Measurements from ENCODE around the gene LRBA.

LRBA gene

DNA sequence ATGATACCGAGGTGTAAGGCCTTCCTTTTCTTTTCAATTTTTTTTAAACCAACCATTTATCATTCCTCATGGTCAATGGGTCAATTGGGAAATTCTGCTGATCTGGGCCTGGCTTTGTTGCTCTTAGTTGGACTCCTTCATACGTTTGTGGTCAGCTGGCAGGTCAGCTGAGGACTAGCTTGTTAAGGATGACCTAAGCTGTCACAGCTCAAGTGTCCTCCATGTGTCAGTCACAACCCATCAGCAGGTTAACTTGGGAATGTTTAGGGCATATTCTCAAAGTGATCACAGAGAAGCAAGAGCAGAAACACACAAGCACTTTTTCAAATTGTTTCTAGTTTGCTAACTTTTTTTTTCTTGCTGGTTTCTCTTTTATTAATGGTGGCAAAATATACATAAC, 550.6 kb downstream of the LRBA start:
- DNase-seq = no peak

DNA sequence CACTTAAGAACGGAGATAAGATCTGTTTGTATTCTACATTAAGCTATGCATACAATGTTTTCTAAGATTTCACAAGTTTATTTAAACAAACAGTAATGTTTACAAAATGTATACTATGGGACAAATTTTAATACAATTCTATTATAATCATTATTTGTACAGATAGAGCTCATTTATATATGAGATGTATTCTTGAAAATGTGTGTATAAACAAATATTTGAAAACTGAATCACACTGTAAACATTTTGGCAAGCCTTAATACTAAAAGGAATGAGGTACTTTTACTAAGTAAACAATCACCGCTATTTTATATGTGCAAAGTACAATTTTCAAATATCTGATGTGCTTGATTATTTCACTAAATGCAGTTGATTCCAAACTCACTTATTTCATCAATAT, 552.3 kb downstream of the LRBA start:
- DNase-seq = no peak

DNA sequence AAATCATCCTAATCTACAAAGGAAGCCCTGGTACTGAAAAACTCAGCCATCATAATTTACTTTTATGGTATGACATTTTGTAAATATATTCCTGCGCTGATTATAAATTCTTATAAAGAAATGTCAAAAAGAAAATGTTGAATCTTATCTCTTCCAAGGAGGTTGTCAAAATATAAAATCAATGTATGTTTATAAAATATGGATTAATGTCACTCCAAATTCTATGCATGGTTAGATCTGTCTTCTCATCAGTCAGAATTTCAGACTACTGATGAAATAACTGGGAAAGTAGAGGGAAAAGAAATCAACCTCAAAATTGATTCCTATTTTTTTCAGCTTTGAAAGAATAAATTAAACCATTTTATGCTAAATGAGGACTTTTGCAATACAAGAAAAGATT, 553.1 kb downstream of the LRBA start:
- no peak for DNase-seq

DNA sequence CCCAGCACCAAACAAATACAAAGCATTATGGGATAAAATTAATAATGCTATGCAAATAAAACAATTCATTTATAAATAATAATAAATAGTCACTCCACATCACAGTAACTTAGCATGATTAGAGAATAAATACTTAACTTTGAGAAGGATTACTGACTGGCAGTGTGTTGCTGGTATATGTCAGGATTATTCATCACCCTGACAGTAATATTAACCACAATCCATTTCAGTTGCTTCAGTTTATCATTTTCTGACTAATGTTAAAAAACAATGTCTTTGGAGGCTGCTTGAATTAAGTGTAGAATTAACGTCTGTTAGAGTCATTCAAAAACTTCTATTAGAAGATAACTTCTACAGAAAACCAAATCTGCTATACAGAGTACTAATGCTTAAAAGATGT, 557.3 kb downstream of the LRBA start:
- no peak for DNase-seq

DNA sequence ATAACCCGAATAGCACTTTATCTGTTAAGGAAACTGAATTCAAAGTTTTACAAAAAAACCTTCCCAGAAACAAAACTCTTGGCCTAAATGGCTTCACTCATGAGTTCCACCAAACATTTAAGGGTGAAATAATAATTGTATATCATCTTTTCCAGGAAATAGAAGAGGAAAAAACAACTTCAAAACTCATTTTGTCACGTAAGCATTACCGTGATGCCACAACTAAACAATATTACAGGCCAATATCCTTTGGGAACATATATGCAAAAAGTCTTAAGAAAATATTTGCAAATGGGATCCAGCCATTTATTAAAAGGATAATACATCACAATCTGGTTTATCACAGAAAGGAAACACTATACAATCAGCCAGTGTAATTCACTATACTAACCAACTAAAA, 563.2 kb downstream of the LRBA start:
- no peak for DNase-seq

DNA sequence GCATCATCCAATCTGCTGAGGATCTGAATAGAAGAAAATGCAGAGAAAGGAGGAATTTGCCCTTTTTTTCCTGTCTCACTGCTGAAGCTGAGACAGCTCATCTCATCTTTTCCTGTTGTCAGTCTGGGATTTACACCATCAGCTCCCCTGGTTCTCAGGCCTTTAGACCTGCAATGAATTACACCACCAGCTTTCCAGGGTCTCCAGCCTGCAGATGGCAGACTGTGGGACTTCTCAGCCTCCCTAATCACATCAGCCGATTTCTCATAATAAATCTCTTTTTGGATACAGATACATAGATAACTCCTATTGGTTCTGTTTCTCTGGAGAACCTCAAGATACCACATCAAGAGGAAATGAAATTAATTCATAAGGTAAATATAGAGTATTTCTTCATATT, 567.7 kb downstream of the LRBA start:
- no peak for DNase-seq

DNA sequence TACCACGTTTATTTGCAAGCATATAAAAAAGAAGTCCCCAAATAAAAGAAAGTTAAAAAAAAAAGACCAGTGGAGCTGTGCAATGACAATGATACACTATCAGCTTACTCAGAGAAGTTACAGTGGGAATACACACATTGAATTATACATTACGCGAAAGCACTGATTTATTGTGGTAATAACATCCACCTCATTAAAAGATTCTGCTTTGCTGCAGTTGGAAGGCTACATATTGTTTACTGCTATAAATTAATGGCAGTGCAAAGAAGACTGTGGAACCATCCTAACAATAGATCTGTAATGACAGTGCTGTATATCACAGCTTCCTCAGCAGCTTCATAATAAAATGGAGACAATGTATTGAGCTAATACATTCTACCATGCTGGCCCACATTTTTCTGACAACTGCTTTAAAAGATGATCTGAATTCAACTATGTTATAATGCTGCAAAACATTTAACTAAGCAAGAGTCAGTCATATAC, 575.6 kb downstream of the LRBA start:
- DNase-seq = no peak

DNA sequence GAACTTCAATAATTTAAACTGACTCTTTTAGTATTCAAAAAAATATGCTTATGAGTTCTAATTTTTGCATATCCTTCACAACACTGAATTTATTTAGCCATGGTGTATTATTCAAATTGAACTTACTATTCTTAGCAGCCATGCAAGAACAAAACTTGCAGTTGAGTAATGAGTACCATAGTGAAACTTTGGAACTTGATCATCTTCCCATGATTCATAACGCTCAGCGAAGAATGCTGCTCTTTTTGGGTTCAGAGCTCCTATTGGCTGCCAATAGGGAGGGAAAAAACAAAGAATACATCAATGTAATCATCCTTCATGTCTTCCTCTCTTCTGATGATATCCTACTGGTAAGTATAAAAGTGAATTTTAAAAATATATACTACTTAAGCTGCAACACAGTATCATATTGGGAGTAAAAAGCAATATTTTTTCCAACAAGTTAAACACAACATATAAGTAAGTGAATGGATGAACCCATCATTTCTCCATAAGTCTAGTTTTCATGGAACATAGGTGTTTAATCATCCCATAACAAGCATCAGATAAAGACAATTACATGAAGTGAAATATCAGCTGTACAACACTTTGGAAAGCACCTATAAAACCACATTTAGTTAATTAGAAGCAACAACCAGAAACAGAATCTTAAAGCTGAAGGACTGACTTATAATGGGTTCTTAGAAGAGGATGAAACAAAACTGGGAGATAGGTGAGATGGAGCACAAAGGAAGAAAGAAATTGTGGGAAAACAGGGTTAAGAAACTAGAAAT, 578.3 kb downstream of the LRBA start:
- DNase-seq = no peak

DNA sequence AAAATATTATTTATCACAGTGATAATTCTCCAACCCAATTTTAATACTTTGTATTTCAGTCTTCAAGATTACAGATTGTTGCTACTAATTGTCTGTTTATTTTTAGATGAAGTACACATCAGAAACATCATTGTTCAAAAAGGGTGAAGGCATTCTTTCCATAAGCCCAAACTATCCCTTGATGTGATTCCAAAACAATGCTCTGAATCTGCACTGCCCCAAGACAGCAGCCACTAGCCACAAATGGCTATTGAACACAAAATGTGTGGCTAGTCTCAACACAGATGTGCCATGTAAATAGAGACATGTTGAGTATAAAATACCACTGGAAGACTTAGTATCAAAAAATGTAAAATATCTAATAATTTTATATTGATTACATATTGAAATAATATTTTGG, 583.9 kb downstream of the LRBA start:
- DNase-seq = no peak

DNA sequence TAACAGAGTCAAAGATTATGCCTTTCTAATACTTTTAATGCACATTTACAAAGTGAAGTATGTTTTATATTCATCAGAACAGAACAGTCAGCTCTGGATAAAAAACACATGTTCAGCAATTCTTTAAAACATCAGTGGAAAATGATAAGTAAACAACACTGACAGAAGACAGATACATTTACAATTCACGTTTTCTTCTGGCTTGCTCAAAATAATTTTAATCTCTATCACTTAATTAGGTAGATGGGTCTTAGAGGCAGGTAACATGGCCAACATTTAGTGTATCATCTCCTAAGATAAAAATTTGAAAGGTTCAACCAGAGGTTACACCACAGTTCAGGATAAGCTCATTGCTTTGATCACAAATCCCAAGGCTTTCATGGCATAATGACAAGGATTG, 589.9 kb downstream of the LRBA start:
- DNase-seq = no peak

DNA sequence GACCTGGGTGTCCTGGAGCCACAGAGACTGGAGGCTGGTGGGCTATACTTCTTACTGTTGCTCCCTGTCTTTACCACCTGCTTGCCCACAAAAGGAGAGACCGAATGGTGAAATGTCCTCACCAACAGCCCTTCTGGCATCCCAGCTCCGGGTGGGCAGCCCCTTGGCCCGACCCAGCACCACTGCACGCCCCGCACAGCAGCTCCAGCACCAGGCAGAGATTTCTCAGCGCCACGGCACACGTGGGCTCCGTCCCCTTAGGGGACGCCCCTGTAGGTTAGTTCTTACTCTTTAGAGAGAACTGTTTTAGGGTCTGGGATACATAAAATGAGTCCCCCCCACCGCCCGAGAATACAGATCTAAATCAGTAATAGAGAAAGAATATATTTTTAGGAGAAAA, 591.6 kb downstream of the LRBA start:
- no peak for DNase-seq

DNA sequence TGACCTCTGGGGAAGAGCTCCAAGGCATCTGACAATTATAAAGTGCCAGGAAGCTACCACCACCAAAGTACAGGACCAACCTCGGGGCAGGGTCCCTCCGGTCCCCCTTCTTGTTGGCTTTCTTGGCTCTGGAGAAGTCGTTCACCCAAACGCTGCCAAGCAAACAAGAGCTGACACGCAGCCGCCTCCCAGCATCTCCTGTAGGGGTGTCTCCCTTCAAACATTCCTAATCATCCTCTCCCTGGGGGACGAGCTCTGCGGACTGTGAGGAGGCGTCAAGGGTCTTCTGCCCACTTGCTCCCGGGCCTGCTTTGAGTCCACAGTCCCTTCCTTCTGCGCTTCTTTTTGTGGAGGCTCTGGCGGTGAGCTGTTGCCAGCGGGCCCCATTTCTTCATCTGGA, 592.0 kb downstream of the LRBA start:
- DNase-seq = no peak

DNA sequence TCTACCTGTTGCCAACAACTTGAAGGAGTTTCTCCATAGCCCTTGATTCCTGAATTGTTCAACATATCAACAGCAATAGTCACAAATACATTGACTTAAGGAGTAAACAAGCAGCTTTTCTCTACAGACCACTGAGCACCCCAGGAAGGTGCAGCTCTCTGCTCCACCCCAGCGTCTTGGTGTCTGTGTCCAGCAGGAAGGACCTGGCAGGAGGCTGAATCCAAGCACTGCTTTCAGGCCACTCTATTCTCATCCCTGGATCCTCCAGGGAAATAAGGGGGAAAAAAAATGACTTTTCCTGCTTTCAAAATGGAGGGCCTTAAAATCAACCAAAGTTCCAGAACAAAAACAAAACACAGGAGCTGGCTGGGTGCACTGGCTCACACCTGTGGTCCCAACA, 593.5 kb downstream of the LRBA start:
- DNase-seq = no peak

DNA sequence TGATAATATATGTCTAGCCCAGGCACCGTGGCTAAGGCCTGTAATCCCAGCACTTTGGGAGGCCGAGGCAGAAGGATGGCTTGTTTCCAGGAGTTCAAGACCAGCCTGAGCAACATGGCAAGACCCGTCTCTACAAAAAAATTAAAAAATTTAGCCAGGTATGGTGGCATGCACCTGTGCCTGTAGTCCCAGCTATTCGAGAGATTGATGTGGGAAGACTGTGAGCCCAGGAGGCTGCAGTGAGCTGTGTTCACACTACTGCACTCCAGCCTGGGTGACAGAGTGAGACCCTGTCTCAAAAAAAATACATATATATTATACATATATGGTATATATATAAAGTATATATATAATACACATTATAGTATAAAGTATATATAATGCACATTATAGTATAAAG, 595.1 kb downstream of the LRBA start:
- no peak for DNase-seq

DNA sequence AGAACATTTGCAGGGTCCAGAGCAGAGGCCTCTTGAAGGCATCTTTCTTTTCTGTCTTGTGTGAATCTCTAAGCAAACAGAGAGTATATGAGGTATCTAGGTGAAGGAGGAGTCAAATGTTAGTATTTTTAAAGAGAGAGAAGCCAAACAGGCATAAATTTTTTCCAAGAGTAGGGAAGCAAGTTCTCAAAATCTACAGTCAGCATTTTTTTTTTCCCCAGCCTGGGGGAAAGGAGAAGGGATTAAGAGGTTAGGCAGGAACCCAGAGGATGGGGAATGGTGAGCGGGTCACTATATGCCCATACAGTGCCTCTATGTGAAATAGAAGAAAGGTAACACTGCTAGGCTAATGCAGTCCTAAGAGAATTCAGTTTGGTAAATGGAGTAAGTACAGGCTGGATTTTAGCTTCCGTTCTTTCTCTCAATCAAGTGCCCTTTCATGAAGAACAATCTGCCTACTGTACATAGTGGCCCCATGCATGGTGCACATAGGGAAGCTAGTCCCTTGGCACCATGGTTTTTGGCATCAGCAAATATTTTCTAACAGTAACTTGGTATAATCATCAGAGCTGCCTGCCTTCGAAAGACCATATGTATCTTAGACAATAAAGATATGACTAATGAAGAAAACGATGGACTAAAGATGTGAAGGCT, 596.2 kb downstream of the LRBA start:
- no peak for DNase-seq

DNA sequence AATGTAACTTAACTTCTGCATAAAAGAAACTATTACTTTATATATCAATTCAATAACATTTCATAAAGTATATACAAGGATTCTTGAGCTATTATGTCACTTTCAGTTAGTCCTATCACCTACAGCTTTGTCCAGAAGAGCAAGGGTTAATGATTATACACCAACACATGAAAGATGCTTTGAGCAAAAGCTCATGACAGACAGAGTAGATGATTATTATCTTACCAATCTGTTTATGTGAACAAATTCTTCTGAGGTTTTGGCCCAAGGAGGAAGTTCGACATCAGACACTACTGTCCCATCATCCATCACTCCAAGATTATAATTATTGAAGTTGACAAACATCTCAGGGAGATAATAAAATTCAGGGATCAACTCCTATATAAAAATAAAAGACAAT, 599.9 kb downstream of the LRBA start:
- no peak for DNase-seq

DNA sequence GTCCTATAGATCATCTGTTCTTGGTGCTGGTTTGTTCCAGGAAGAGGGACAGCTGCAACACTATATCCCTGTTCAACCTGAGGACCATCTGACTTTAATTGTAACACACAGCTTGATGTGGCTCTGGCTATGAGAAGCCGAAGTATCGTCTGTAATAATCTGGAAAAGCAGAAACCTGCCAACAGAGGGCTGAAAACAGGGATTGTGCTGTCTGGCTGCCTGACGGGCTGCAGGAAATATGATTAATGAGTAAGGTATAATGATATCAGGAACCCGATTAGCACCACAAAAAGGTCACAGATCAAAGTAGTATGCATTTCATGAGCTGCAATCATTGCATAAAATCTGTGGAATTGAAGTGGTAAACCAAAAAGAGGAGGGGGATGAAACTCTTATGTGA, 603.6 kb downstream of the LRBA start:
- DNase-seq = no peak

DNA sequence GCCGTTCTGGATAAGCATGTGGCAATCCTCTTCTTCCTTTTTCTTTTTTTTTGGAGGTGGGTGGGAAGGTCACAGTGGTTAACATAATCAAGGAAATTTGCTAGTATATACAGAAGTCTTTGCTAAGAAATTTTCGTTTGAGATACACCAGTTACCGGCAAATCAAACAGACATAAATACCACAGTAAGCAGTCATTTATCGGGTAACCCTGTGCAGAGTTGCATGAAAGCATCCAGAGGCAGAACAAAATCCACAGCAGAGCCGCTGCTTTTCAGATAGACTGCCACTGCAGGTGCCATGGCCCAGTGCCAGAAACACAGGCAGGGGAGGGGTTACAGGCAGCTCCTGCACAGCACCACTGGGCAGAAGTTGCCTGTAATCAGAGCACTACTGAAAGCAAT, 612.2 kb downstream of the LRBA start:
- DNase-seq = no peak

DNA sequence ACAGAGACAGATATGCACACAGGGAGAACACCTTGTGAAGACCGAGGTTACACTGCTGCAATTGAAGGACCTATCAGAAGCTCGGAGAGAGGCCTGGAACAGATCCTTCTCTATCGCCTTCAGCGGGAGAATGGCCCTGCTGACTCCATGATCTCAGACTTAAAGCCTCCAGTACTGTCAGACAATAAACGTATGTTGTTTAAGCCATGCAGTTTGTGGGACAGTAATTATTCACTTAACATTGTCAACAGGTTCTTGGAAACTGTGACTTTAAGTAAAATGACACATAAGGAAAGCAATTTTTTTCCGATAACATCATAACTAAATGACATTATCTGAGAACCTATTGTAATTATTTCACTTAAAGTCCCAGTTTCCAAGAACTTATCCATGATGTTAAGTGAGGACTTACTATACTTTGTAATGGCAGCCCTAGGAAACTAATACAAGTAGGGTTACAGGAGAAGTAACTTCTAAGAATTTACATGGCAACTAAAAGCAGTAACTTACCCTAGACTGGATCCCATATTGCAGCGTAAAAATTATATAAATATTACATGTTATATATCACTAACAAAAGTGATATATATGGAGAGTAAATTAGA, 613.9 kb downstream of the LRBA start:
- no peak for DNase-seq

DNA sequence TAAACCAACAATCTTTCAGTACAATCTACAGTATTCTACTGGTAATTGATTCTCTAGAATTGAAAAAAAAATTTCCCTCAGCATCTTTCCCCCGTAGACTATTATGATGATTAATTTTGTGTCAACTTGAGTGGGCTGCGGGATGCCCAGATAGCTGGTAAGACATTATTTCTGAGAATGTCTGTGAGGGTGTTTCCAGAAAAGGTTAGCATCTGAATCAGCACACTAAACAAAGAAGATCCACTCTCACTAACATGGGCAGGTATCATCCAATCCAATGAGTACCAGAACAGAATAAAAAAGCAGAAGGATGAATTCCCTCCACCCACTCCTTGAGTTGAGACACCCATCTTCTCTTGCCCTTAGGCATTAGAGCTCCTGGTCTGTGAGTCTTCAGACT, 619.2 kb downstream of the LRBA start:
- DNase-seq = no peak

DNA sequence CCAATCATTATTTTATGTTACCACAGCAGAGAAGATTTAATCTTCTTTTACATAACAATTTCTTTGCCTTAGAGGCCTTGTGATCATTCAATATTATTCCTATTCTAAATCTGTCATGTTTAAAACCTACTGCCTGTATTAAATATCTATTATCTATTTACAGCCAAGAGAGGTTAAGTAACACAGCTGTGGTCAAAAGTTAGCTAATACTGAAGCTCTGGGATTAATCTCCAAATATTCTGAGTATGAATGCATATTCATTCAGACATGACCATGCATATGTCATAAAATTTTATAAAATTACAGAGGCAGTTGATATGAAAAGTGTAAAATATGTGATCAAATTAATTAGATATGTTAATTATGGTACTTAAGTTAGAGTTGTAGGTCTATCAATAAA, 621.0 kb downstream of the LRBA start:
- DNase-seq = no peak

DNA sequence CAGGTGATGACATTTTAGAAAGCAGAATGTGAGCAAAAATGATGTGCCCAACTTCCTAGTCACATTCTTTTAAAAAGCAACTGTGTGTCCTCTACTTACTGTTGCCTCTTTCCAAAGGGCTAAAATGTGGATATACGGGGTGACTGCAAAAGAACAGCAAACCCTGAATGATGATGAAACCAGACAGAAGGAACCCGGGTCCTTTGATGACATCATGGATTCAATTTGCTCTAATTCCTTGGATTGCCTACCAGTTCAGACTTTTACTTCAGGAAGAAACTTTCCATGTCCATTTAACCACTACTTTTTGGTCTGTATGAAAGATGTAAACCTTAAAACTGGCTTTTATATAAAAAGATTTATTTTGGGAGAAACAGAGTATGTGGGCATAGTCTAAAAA, 624.0 kb downstream of the LRBA start:
- DNase-seq = no peak

DNA sequence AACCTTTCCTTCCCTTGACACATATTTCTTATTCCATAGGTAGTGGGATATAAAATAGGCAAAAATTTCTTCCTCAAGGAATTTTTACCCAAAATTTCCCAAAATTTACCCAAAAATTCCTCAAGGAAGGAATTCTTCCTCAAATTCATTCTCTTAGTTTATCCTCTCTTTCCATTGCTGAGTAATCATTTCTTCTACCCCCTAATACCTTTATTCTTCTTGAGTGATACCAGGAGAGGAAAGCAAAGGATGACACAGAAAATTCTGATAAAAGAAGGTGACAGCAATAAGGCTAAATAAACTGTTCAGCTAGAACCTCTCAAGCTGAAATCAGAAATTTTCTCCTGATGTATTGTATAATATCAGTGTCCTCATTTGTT, 624.6 kb downstream of the LRBA start:
- no peak for DNase-seq

DNA sequence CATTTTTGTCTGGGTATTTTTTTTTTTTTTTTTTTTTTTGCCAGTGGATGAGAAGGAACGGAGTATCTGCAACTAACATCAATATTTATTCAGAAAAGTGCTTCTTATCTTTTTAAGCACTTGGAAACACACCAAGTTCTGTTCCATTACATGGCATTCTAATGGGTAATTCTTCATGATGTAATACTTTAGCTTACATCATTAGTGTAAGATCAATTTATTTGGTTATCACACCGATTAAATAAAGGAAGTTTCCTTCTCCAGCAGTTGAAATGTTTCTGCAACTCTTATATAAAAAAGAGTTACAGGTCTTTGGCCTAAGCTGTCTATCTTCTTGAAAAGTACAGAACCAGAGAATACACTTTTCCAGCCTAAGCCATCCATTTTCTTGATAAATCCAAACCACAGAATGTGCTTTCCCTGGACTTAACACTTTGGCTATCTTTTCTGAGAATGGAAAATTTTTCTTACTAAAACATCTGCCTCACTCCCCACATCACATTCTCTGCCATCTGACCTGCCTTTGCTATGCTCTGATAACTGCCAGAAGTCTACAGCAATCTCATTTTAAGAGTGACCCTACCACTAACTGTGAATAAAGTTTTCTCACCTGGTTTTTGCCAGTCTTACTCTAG, 625.1 kb downstream of the LRBA start:
- DNase-seq = no peak

Data from CD4-positive, alpha-beta T cell treated with Interleukin-12 subunit alpha and Interleukin-12 subunit beta, for 1 hour (primary cell).